Prostate gland (tissue), 2 donors: ENCODE data around the gene TBX2.

Source experiments
- CTCF ChIP-seq, 4 experiments: fragments of 200-600 bp in 2 of 4; fragments of 450-650 bp in 2 of 4; sonication (generic) in 2 of 4; IDR thresholded peaks; 1 replicate in 3 of 4; 2 replicates in 1 of 4; pipeline ENCODE4 v1.5.1; 2016 to 2019; ENCODE audit warnings: antibody characterized with exemption in 4 of 4, mild to moderate bottlenecking in 2 of 4, moderate library complexity in 2 of 4
- POLR2A ChIP-seq: fragments of 450-650 bp; IDR thresholded peaks from one replicate; pipeline ENCODE4 v1.6.1; 2016; ENCODE audit warnings: antibody characterized with exemption, mild to moderate bottlenecking

GRCh38 chr17:61458421-61459141 lies 58.9 kb downstream of the TBX2 start:
- no peak for TF ChIP-seq CTCF (IDR thresholded peaks at IDR 0.05)
- no peak for TF ChIP-seq POLR2A
